ENCODE measurements around the gene KCNE2.
"Not testable (repeated sequence)": the region's sequence is repeated elsewhere in the genome, so short reads cannot be mapped to it uniquely, and the experiment has no call there.

KCNE2 gene

GRCh38 chr21:34383724-34384415 is 20.1 kb downstream of the KCNE2 start:
- DNase-seq; in situ Hi-C loops (cut with MboI; ENCODE audit: low pct_unique_long_range_greater_than_20kb, low sequenced_read_pairs): not testable (repeated sequence)

GRCh38 chr21:34400522-34400921 is 36.7 kb downstream of the KCNE2 start:
- in situ Hi-C loops (cut with MboI; ENCODE audit: low pct_unique_long_range_greater_than_20kb, low sequenced_read_pairs); DNase-seq: not testable (repeated sequence)

- DNase-seq; in situ Hi-C loops (cut with MboI; ENCODE audit: low pct_unique_long_range_greater_than_20kb, low sequenced_read_pairs): not testable (repeated sequence)
These were observed 40.9 kb downstream of the KCNE2 start for GRCh38 chr21:34404742-34405141.

- in situ Hi-C loops (cut with MboI; ENCODE audit: low pct_unique_long_range_greater_than_20kb, low sequenced_read_pairs); DNase-seq: not testable (repeated sequence)
These were observed 41.9 kb downstream of the KCNE2 start for GRCh38 chr21:34405686-34406085.

GRCh38 chr21:34406102-34406501 is 42.3 kb downstream of the KCNE2 start:
- in situ Hi-C loops (cut with MboI; ENCODE audit: low pct_unique_long_range_greater_than_20kb, low sequenced_read_pairs); DNase-seq: not testable (repeated sequence)

GRCh38 chr21:34406676-34407075 is 42.9 kb downstream of the KCNE2 start:
- in situ Hi-C loops (cut with MboI; ENCODE audit: low pct_unique_long_range_greater_than_20kb, low sequenced_read_pairs); DNase-seq: not testable (repeated sequence)

- in situ Hi-C loops (cut with MboI; ENCODE audit: low pct_unique_long_range_greater_than_20kb, low sequenced_read_pairs); DNase-seq: not testable (repeated sequence)
These were observed 43.5 kb downstream of the KCNE2 start for GRCh38 chr21:34407294-34407693.

- in situ Hi-C loops (cut with MboI; ENCODE audit: low pct_unique_long_range_greater_than_20kb, low sequenced_read_pairs); DNase-seq: not testable (repeated sequence)
These were observed 53.8 kb downstream of the KCNE2 start for GRCh38 chr21:34417448-34418077.
